22Rv1 (cell line): ENCODE data around the gene STAM.

ENCODE experiments used
- ZFX ChIP-seq: fragments of 450-650 bp; IDR thresholded peaks from 2 replicates; pipeline ENCODE4 v1.6.1; 2017; ENCODE audit warnings: antibody characterized with exemption, borderline replicate concordance
- TF ChIP-seq, protein P1 (sequence below): fragments of 450-650 bp; IDR thresholded peaks from 2 replicates; pipeline ENCODE4 v1.5.1; 2017; ENCODE audit warnings: mild to moderate bottlenecking

DNA sequence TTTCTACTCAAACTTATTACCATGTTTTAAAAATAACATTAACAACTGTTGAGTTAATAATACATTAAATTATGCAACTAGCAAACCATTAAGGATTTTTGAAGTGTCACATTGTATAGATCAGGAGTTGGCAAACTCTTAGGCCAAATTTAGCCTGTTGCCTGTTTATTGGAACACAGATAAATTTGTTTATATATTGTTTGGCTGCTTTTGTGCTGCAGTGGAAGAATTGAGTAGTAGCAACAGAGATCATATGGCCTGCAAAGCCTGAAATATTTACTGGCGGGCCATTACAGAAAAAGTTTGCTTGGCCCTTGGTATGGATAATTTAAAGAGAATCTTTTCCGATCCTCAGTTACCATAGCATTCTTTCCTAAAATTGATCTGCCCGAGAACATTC lies 57.4 kb downstream of the STAM start:
- TF ChIP-seq, protein P1, sequence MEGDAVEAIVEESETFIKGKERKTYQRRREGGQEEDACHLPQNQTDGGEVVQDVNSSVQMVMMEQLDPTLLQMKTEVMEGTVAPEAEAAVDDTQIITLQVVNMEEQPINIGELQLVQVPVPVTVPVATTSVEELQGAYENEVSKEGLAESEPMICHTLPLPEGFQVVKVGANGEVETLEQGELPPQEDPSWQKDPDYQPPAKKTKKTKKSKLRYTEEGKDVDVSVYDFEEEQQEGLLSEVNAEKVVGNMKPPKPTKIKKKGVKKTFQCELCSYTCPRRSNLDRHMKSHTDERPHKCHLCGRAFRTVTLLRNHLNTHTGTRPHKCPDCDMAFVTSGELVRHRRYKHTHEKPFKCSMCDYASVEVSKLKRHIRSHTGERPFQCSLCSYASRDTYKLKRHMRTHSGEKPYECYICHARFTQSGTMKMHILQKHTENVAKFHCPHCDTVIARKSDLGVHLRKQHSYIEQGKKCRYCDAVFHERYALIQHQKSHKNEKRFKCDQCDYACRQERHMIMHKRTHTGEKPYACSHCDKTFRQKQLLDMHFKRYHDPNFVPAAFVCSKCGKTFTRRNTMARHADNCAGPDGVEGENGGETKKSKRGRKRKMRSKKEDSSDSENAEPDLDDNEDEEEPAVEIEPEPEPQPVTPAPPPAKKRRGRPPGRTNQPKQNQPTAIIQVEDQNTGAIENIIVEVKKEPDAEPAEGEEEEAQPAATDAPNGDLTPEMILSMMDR = no peak
- TF ChIP-seq ZFX = no peak
